ENCODE results near the gene MEGF6. TPM values are rescaled to one million over a fixed set of nuclear protein-coding genes. Genes with fewer than 3 reads are reported as not detected.

The MEGF6 gene
- total RNA-seq, 2 donors from 2014 or later: 83.0 to 103 TPM

- Mint-ChIP-seq H3K36me3 (ENCODE audit: low read depth) (peaks cover 37% of the 10 kb centered on the region), H3K9me3 (no peaks in the 10 kb centered on the region), H3K27ac (no peak overlapping the region), H3K4me1 (peaks cover 6% of the 10 kb centered on the region), H3K27me3 (ENCODE audit: insufficient read depth) (peaks cover 1% of the 10 kb centered on the region), H3K4me3 (no peak overlapping the region)
- Histone ChIP-seq H3K4me1 (ENCODE audit: control insufficient read depth, insufficient read depth, low read length) (no peaks in the 10 kb centered on the region), H3K36me3 (ENCODE audit: control insufficient read depth, insufficient read depth, low read length) (peaks cover 32% of the 10 kb centered on the region), H3K27me3 (ENCODE audit: control insufficient read depth, insufficient read depth, low read length, poor library complexity, severe bottlenecking) (no peaks in the 10 kb centered on the region), H3K4me3 (ENCODE audit: low read length) (no peak overlapping the region), H3K9me3 (ENCODE audit: control insufficient read depth, low read length) (no peaks in the 10 kb centered on the region), H3K9ac (ENCODE audit: extremely low read depth, low read length, poor library complexity, severe bottlenecking) (no peak overlapping the region), H3K27ac (ENCODE audit: low read depth, low read length) (no peak overlapping the region)
- no peak for TF ChIP-seq CTCF (conservative IDR thresholded peaks at IDR 0.05)
- DNase-seq: no peak
- WGBS, 2 experiments (ENCODE audit: insufficient coverage in 1 of 2, insufficient read length in 1 of 2): 93 to 94% methylated on average over 3 to 13 of the region's 13 CpGs
These were observed 149.4 kb downstream of the MEGF6 start for GRCh38 chr1:3461934-3462275.

- no peak overlapping the region for H3K4me3 ChIP-seq (ENCODE audit: low read length)
- H3K36me3 Mint-ChIP-seq (ENCODE audit: low read depth): peaks cover 36% of the 10 kb centered on the region
- H3K27me3 ChIP-seq (ENCODE audit: control insufficient read depth, insufficient read depth, low read length, poor library complexity, severe bottlenecking): no peaks in the 10 kb centered on the region
- peaks cover 32% of the 10 kb centered on the region for H3K36me3 ChIP-seq (ENCODE audit: control insufficient read depth, insufficient read depth, low read length)
- DNase-seq: no peak
- H3K9ac ChIP-seq (ENCODE audit: extremely low read depth, low read length, poor library complexity, severe bottlenecking): no peak overlapping the region
- H3K4me1 Mint-ChIP-seq: peaks cover 6% of the 10 kb centered on the region
- no peak for TF ChIP-seq CTCF (conservative IDR thresholded peaks at IDR 0.05)
- no peaks in the 10 kb centered on the region for H3K9me3 ChIP-seq (ENCODE audit: control insufficient read depth, low read length)
- peaks cover 1% of the 10 kb centered on the region for H3K27me3 Mint-ChIP-seq (ENCODE audit: insufficient read depth)
- H3K4me3 Mint-ChIP-seq: no peak overlapping the region
- H3K27ac ChIP-seq (ENCODE audit: low read depth, low read length): no peak overlapping the region
- no peaks in the 10 kb centered on the region for H3K4me1 ChIP-seq (ENCODE audit: control insufficient read depth, insufficient read depth, low read length)
- 94 to 96% methylated on average over 29 to 30 of the region's 30 CpGs for WGBS, 2 experiments (ENCODE audit: insufficient coverage in 1 of 2, insufficient read length in 1 of 2)
- H3K9me3 Mint-ChIP-seq: no peaks in the 10 kb centered on the region
- peak overlapping the region; percentile 84 for H3K27ac Mint-ChIP-seq
These were observed 149.9 kb downstream of the MEGF6 start for GRCh38 chr1:3461238-3461933.

- Histone ChIP-seq H3K27ac (ENCODE audit: low read depth, low read length) (no peak overlapping the region), H3K27me3 (ENCODE audit: control insufficient read depth, insufficient read depth, low read length, poor library complexity, severe bottlenecking) (no peaks in the 10 kb centered on the region), H3K4me3 (ENCODE audit: low read length) (no peak overlapping the region), H3K4me1 (ENCODE audit: control insufficient read depth, insufficient read depth, low read length) (peaks cover 6% of the 10 kb centered on the region), H3K9me3 (ENCODE audit: control insufficient read depth, low read length) (no peaks in the 10 kb centered on the region), H3K9ac (ENCODE audit: extremely low read depth, low read length, poor library complexity, severe bottlenecking) (no peak overlapping the region), H3K36me3 (ENCODE audit: control insufficient read depth, insufficient read depth, low read length) (peaks cover 32% of the 10 kb centered on the region)
- H3K36me3 Mint-ChIP-seq (ENCODE audit: low read depth): peaks cover 36% of the 10 kb centered on the region
- H3K9me3 Mint-ChIP-seq: no peaks in the 10 kb centered on the region
- 82 to 83% methylated on average over 11 to 14 of the region's 14 CpGs for WGBS, 2 experiments (ENCODE audit: insufficient coverage in 1 of 2, insufficient read length in 1 of 2)
- no peak for TF ChIP-seq CTCF (conservative IDR thresholded peaks at IDR 0.05)
- no peak for DNase-seq
- peak overlapping the region; percentile 84 for H3K27ac Mint-ChIP-seq
- H3K27me3 Mint-ChIP-seq (ENCODE audit: insufficient read depth): peaks cover 1% of the 10 kb centered on the region
- no peak overlapping the region for H3K4me3 Mint-ChIP-seq
- peaks cover 6% of the 10 kb centered on the region for H3K4me1 Mint-ChIP-seq
These were observed 150.6 kb downstream of the MEGF6 start for GRCh38 chr1:3460672-3461131.
